Rectal smooth muscle tissue (tissue), 1 donor: ENCODE results near the gene PHKA1.
A peak's percentile ranks its signal among the peaks of the same experiment; 100 is the strongest.
"Not testable (repeated sequence)": the region's sequence is repeated elsewhere in the genome, so short reads cannot be mapped to it uniquely, and the experiment has no call there.

Experiments
- H3K27ac ChIP-seq: one replicate; pipeline ENCODE4 v1.7.0; 2013; ENCODE audit warnings: low read depth, low read length, inconsistent platforms
- H3K27me3 ChIP-seq: one replicate; pipeline ENCODE4 v1.7.0; 2013; ENCODE audit warnings: low read length; ENCODE audit not compliant: control insufficient read depth, insufficient read depth
- H3K36me3 ChIP-seq: one replicate; pipeline ENCODE4 v1.7.0; 2013; ENCODE audit warnings: low read length; ENCODE audit not compliant: control insufficient read depth, insufficient read depth
- H3K4me1 ChIP-seq: one replicate; pipeline ENCODE4 v1.7.0; 2013; ENCODE audit warnings: low read length; ENCODE audit not compliant: control insufficient read depth, insufficient read depth
- H3K4me3 ChIP-seq: one replicate; pipeline ENCODE4 v1.7.0; 2013; ENCODE audit warnings: low read length
- H3K9ac ChIP-seq: one replicate; pipeline ENCODE4 v1.7.0; 2013; ENCODE audit warnings: low read length

Gene PHKA1

DNA sequence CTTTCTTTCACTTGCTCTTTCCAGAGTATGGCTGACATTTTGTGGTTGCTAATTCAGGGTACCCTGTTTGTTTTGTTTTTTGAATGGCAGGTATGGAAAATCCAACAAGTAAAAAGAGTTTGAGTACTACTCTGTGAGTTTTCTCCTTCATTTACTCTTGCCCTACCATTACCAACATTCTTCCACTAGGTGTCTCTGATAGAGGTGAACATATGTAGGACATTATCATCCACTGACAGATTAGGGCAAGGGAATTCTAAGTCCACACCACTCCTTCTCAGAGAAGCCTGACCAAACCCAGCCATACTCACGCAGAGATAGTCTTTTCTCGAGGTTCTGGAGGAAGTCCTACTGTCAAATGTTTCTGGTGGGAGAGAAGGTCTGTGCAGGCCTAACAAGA lies 104.8 kb downstream of the PHKA1 start:
- no peaks in the 10 kb centered on the region for H3K27me3 ChIP-seq
- peaks cover 2% of the 10 kb centered on the region for H3K36me3 ChIP-seq
- H3K4me1 ChIP-seq, result no peaks in the 10 kb centered on the region
- no peak overlapping the region for H3K27ac ChIP-seq
- no peak overlapping the region for H3K9ac ChIP-seq
- no peak overlapping the region for H3K4me3 ChIP-seq

GRCh38 chrX:72604705-72605104 lies 109.4 kb downstream of the PHKA1 start:
- H3K27me3 ChIP-seq, result no peaks in the 10 kb centered on the region
- no peak overlapping the region for H3K4me3 ChIP-seq
- no peak overlapping the region for H3K27ac ChIP-seq
- H3K4me1 ChIP-seq, result no peaks in the 10 kb centered on the region
- H3K36me3 ChIP-seq, result peaks cover 2% of the 10 kb centered on the region
- no peak overlapping the region for H3K9ac ChIP-seq

GRCh38 chrX:72604112-72604511 lies 110.0 kb downstream of the PHKA1 start:
- Histone ChIP-seq H3K36me3 (peaks cover 2% of the 10 kb centered on the region), H3K27me3 (no peaks in the 10 kb centered on the region), H3K9ac (no peak overlapping the region), H3K4me1 (no peaks in the 10 kb centered on the region), H3K4me3 (no peak overlapping the region), H3K27ac (no peak overlapping the region)

GRCh38 chrX:72591038-72591437 lies 123.1 kb downstream of the PHKA1 start:
- not testable (repeated sequence) for H3K4me1 ChIP-seq, H3K36me3 ChIP-seq, H3K27me3 ChIP-seq, H3K4me3 ChIP-seq, H3K27ac ChIP-seq, H3K9ac ChIP-seq

DNA sequence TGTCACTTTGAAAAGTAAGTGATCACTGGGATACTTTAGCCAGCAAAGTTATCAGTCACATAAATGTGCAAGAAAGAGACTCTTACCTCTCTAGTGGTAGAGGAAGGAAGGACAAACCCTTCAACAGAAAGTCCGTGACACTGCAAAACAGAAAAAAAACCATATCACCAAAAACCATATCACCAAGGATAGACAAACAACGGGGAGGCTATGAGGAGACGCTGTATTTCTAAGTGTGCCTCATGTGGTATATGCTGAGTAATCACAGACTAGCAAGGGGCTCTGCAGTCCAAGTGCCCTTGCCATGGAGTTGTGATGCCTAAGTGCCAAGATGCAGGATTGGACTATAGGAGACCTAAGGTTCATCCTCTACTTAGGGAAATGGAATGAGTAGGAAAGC lies 129.9 kb downstream of the PHKA1 start:
- Histone ChIP-seq H3K27ac (no peak overlapping the region), H3K9ac (no peak overlapping the region), H3K36me3 (no peaks in the 10 kb centered on the region), H3K4me1 (no peaks in the 10 kb centered on the region), H3K27me3 (no peaks in the 10 kb centered on the region), H3K4me3 (no peak overlapping the region)

DNA sequence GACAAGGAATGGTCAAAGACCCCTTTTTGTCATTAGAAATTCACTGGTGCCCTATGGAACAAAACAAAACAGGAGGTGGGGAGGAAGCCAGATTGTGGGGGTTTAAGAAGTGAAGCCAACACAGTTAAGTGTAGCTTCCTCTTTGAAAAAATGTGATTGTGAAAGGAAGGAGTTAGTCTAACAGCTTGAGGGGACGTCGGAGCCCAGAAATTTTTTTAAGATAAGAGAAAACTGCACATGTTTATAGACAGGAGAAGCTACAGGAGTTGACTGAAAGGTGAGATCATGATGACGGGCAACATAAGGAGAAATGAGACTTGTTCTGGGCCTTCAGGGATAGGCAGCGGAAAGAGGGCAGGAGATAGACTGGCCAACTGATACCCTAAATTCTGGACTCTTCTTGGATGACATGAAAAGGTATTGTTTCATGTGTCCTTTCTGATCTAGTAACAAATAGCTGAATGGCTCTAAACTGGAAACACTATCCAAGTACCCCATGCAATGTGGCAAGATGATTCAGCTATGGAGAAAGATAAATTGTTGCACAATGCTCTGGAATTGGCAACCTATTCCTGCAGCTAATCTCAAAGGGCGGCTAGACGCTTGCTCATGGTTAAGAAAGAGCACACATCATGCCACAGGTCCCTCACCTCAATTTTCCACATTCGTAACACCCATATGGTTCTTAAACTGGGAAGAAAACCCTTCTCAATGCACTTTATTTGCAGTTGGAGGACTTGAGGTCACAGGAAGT lies 137.8 kb downstream of the PHKA1 start:
- H3K27me3 ChIP-seq, result no peaks in the 10 kb centered on the region
- H3K27ac ChIP-seq, result no peak overlapping the region
- no peak overlapping the region for H3K4me3 ChIP-seq
- no peaks in the 10 kb centered on the region for H3K36me3 ChIP-seq
- H3K4me1 ChIP-seq, result no peaks in the 10 kb centered on the region
- no peak overlapping the region for H3K9ac ChIP-seq

GRCh38 chrX:72573158-72573511 lies 141.0 kb downstream of the PHKA1 start:
- no peaks in the 10 kb centered on the region for H3K27me3 ChIP-seq
- H3K4me3 ChIP-seq, result no peak overlapping the region
- no peaks in the 10 kb centered on the region for H3K4me1 ChIP-seq
- H3K9ac ChIP-seq, result no peak overlapping the region
- no peaks in the 10 kb centered on the region for H3K36me3 ChIP-seq
- no peak overlapping the region for H3K27ac ChIP-seq

DNA sequence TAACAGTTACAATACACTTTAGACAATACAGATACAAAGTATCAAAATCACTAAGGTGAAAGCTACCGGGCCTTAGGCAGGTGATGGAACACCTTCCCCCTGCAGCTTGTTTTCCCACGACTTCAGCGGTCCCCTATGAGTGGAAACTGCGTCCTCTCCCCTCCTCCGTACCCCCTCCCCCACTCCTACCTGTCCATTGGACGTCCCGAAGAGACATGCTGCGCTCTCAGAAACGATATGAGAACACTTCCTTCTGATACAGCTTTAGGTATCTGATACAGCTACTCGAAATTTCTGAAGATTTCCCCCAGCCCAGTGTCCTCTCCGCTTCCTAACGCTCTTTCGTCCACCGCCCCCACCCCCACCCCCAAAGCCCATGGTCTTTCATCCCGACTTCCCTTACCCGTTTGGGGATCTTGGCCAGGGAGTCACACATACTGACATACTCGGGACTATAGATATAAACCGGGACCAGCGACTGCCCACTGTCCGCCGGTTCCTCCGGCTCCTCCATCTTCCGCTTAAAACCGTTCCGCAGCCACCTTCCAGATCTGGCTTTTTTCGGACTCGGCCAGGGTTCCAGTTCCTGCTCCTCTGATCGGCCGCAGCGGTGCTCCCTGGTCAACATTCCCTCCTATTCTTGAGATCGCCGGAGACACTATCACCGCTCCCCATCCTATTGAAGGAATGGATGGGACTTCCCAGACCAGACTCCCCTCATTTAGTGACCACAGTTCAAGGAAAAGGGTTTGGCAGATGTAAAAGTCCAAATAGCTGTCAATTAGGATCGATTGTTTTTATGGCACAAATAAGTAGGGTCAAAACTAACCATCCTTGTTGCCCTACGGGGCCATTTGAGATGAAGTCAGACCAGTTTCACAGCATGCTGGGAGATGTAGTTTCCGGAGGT lies 141.6 kb downstream of the PHKA1 start, which contains the start of gene HDAC8:
TSS of gene HDAC8 (minus strand) at position 596 of the 910 bp plus-strand sequence. CDS start at position 514, 82 bp downstream.
- H3K9ac ChIP-seq, result peak within 1 kb of the TSS; percentile 42
- peak within 1 kb of the TSS; percentile 59 for H3K27ac ChIP-seq
- no peaks in the 10 kb centered on the region for H3K4me1 ChIP-seq
- no peaks in the 10 kb centered on the region for H3K27me3 ChIP-seq
- H3K4me3 ChIP-seq, result peak within 1 kb of the TSS; percentile 66
- H3K36me3 ChIP-seq, result no peaks in the 10 kb centered on the region

GRCh38 chrX:72569786-72570185 lies 144.3 kb downstream of the PHKA1 start:
- Histone ChIP-seq H3K4me3 (no peak overlapping the region), H3K4me1 (no peaks in the 10 kb centered on the region), H3K27me3 (no peaks in the 10 kb centered on the region), H3K9ac (no peak overlapping the region), H3K27ac (no peak overlapping the region), H3K36me3 (no peaks in the 10 kb centered on the region)

GRCh38 chrX:72568406-72569092 lies 145.6 kb downstream of the PHKA1 start:
- Histone ChIP-seq H3K9ac (no peak overlapping the region), H3K4me3 (no peak overlapping the region), H3K27me3 (no peaks in the 10 kb centered on the region), H3K4me1 (no peaks in the 10 kb centered on the region), H3K36me3 (no peaks in the 10 kb centered on the region), H3K27ac (no peak overlapping the region)

GRCh38 chrX:72566448-72566847 lies 147.7 kb downstream of the PHKA1 start:
- Histone ChIP-seq H3K27me3 (no peaks in the 10 kb centered on the region), H3K9ac (no peak overlapping the region), H3K27ac (no peak overlapping the region), H3K4me3 (no peak overlapping the region), H3K36me3 (no peaks in the 10 kb centered on the region), H3K4me1 (no peaks in the 10 kb centered on the region)

DNA sequence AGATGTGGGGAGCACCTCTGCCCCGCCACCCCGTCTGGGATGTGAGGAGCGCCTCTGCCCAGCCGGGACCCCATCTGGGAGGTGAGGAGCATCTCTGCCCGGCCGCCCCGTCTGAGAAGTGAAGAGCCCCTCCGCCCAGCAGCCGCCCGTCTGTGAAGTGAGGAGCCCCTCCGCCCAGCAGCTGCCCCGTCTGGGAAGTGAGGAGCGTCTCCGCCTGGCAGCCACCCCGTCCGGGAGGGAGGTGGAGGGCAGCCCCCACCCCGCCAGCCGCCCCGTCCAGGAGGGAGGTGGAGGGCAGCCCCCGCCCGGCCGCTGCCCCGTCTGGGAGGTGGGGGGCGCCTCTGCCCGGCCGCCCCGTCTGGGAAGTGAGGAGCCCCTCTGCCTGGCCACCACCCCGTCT lies 154.5 kb downstream of the PHKA1 start:
- H3K9ac ChIP-seq, H3K4me3 ChIP-seq, H3K36me3 ChIP-seq, H3K4me1 ChIP-seq, H3K27me3 ChIP-seq, H3K27ac ChIP-seq: not testable (repeated sequence)
